ENCODE results near the gene MAML2. TPM values are rescaled to one million over a fixed set of nuclear protein-coding genes. Genes with fewer than 3 reads are reported as not detected.

MAML2 gene
- total and polyA plus RNA-seq, 4 donors: 0.56 to 2.1 (median 1.4) TPM

DNA sequence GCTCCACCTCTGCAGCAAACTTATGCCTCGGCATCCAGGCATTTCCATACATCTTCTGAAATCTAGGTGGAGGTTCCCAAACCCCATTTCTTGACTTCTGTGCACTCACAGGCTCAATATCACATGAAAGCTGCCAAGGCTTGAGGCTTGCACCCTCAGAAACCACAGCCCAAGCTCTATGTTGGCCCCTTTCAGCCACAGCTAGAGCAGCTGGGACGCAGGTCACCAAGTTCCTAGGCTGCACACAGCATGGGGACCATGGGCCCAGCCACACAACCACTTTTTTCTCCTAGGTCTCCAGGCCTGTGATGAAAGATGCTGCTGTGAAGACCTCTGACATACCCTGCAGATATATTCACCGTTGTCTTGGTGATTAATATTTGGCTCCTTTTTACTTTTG lies 394.4 kb downstream of the MAML2 start:
- no peaks in the 10 kb centered on the region for H3K4me1 ChIP-seq (ENCODE audit: control insufficient read depth in 4 of 4, insufficient read depth in 4 of 4, low read length in 3 of 4)
- no peak overlapping the region for H3K4me3 ChIP-seq (ENCODE audit: low read depth in 1 of 3, low read length in 3 of 3)
- DNase-seq (ENCODE audit: low spot score): no peak
- H3K36me3 ChIP-seq (ENCODE audit: control insufficient read depth in 4 of 4, insufficient read depth in 3 of 4, low read depth in 1 of 4, low read length in 3 of 4): no peaks in the 10 kb centered on the region
- peaks cover 0 to 8% (median under 1%) of the 10 kb centered on the region in 4 donors for H3K9me3 ChIP-seq (ENCODE audit: control insufficient read depth in 4 of 4, low read length in 3 of 4)
- WGBS: 68% methylated on average over 3 of the region's 3 CpGs
- H3K27ac ChIP-seq (ENCODE audit: low read depth in 1 of 2, low read length in 2 of 2): no peak overlapping the region
- H3K27me3 ChIP-seq (ENCODE audit: control insufficient read depth in 4 of 4, insufficient read depth in 4 of 4, low read length in 3 of 4): no peaks in the 10 kb centered on the region
- H3K9ac ChIP-seq (ENCODE audit: low read depth in 1 of 2, low read length in 2 of 2): no peak overlapping the region
- TF ChIP-seq FOXA2 (IDR thresholded peaks at IDR 0.05) (no peak), TAF1 (conservative IDR thresholded peaks at IDR 0.05) (no peak), RXRA (IDR thresholded peaks at IDR 0.05) (no peak), JUND (IDR thresholded peaks at IDR 0.05) (no peak), NR2F2 (IDR thresholded peaks at IDR 0.05) (no peak), YY1 (IDR thresholded peaks at IDR 0.05) (no peak), RAD21 (IDR thresholded peaks at IDR 0.05) (no peak), FOXA1 (IDR thresholded peaks at IDR 0.05) (no peak)
- TF ChIP-seq, protein P1, sequence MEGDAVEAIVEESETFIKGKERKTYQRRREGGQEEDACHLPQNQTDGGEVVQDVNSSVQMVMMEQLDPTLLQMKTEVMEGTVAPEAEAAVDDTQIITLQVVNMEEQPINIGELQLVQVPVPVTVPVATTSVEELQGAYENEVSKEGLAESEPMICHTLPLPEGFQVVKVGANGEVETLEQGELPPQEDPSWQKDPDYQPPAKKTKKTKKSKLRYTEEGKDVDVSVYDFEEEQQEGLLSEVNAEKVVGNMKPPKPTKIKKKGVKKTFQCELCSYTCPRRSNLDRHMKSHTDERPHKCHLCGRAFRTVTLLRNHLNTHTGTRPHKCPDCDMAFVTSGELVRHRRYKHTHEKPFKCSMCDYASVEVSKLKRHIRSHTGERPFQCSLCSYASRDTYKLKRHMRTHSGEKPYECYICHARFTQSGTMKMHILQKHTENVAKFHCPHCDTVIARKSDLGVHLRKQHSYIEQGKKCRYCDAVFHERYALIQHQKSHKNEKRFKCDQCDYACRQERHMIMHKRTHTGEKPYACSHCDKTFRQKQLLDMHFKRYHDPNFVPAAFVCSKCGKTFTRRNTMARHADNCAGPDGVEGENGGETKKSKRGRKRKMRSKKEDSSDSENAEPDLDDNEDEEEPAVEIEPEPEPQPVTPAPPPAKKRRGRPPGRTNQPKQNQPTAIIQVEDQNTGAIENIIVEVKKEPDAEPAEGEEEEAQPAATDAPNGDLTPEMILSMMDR (IDR thresholded peaks at IDR 0.05; ENCODE audit: low read depth, low read length, missing input control): no peak
- TF ChIP-seq, protein P2, sequence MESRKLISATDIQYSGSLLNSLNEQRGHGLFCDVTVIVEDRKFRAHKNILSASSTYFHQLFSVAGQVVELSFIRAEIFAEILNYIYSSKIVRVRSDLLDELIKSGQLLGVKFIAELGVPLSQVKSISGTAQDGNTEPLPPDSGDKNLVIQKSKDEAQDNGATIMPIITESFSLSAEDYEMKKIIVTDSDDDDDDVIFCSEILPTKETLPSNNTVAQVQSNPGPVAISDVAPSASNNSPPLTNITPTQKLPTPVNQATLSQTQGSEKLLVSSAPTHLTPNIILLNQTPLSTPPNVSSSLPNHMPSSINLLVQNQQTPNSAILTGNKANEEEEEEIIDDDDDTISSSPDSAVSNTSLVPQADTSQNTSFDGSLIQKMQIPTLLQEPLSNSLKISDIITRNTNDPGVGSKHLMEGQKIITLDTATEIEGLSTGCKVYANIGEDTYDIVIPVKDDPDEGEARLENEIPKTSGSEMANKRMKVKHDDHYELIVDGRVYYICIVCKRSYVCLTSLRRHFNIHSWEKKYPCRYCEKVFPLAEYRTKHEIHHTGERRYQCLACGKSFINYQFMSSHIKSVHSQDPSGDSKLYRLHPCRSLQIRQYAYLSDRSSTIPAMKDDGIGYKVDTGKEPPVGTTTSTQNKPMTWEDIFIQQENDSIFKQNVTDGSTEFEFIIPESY (IDR thresholded peaks at IDR 0.05): no peak

DNA sequence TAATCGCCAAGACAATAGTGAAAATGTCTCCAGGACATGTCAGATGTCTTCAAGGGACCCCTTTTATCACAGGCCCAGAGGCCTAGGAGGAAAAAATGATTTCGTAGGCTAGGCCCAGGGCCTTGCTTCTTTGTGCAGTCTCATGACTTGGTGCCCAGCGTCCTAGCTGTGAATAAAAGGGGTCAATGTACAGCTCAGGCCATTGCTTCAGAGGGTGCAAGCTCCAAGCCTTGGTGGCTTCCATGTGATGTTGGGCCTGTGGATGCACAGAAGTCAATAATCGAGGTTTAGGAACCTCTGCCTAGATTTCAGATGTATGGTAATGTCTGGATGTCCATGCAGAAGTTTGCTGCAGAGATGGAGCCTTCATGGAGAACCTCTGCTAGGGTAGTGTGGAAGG lies 398.4 kb downstream of the MAML2 start:
- H3K9me3 ChIP-seq (ENCODE audit: control insufficient read depth in 4 of 4, low read length in 3 of 4): peaks cover 0 to 8% (median under 1%) of the 10 kb centered on the region in 4 donors
- no peaks in the 10 kb centered on the region for H3K36me3 ChIP-seq (ENCODE audit: control insufficient read depth in 4 of 4, insufficient read depth in 3 of 4, low read depth in 1 of 4, low read length in 3 of 4)
- no peak overlapping the region for H3K4me3 ChIP-seq (ENCODE audit: low read depth in 1 of 3, low read length in 3 of 3)
- H3K4me1 ChIP-seq (ENCODE audit: control insufficient read depth in 4 of 4, insufficient read depth in 4 of 4, low read length in 3 of 4): no peaks in the 10 kb centered on the region
- DNase-seq (ENCODE audit: low spot score): no peak
- WGBS: 68% methylated on average over 4 of the region's 4 CpGs
- H3K27ac ChIP-seq (ENCODE audit: low read depth in 1 of 2, low read length in 2 of 2): no peak overlapping the region
- TF ChIP-seq YY1 (IDR thresholded peaks at IDR 0.05) (no peak), RXRA (IDR thresholded peaks at IDR 0.05) (no peak), NR2F2 (IDR thresholded peaks at IDR 0.05) (no peak), FOXA2 (IDR thresholded peaks at IDR 0.05) (no peak), HNF4A (conservative IDR thresholded peaks at IDR 0.05) (no peak), GABPA (IDR thresholded peaks at IDR 0.05 in 1 of 2, conservative IDR thresholded peaks at IDR 0.05 in 1 of 2) (no peak), FOXA1 (IDR thresholded peaks at IDR 0.05) (no peak), JUND (IDR thresholded peaks at IDR 0.05) (no peak), HNF4G (IDR thresholded peaks at IDR 0.05) (no peak), EGR1 (IDR thresholded peaks at IDR 0.05; ENCODE audit: low read depth in 2 of 2) (no peak), SP1 (IDR thresholded peaks at IDR 0.05) (no peak)
- TF ChIP-seq, protein P3, sequence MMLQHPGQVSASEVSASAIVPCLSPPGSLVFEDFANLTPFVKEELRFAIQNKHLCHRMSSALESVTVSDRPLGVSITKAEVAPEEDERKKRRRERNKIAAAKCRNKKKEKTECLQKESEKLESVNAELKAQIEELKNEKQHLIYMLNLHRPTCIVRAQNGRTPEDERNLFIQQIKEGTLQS (IDR thresholded peaks at IDR 0.05): no peak
- TF ChIP-seq, protein P2 (IDR thresholded peaks at IDR 0.05): no peak
- TF ChIP-seq, protein P4, sequence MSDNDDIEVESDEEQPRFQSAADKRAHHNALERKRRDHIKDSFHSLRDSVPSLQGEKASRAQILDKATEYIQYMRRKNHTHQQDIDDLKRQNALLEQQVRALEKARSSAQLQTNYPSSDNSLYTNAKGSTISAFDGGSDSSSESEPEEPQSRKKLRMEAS (IDR thresholded peaks at IDR 0.05): no peak
- TF ChIP-seq, protein P1 (IDR thresholded peaks at IDR 0.05; ENCODE audit: low read depth, low read length, missing input control): no peak
- TF ChIP-seq, protein P5, sequence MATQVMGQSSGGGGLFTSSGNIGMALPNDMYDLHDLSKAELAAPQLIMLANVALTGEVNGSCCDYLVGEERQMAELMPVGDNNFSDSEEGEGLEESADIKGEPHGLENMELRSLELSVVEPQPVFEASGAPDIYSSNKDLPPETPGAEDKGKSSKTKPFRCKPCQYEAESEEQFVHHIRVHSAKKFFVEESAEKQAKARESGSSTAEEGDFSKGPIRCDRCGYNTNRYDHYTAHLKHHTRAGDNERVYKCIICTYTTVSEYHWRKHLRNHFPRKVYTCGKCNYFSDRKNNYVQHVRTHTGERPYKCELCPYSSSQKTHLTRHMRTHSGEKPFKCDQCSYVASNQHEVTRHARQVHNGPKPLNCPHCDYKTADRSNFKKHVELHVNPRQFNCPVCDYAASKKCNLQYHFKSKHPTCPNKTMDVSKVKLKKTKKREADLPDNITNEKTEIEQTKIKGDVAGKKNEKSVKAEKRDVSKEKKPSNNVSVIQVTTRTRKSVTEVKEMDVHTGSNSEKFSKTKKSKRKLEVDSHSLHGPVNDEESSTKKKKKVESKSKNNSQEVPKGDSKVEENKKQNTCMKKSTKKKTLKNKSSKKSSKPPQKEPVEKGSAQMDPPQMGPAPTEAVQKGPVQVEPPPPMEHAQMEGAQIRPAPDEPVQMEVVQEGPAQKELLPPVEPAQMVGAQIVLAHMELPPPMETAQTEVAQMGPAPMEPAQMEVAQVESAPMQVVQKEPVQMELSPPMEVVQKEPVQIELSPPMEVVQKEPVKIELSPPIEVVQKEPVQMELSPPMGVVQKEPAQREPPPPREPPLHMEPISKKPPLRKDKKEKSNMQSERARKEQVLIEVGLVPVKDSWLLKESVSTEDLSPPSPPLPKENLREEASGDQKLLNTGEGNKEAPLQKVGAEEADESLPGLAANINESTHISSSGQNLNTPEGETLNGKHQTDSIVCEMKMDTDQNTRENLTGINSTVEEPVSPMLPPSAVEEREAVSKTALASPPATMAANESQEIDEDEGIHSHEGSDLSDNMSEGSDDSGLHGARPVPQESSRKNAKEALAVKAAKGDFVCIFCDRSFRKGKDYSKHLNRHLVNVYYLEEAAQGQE (IDR thresholded peaks at IDR 0.05): no peak
- H3K9ac ChIP-seq (ENCODE audit: low read depth in 1 of 2, low read length in 2 of 2): no peak overlapping the region
- H3K27me3 ChIP-seq (ENCODE audit: control insufficient read depth in 4 of 4, insufficient read depth in 4 of 4, low read length in 3 of 4): no peaks in the 10 kb centered on the region

All from liver (tissue), 9 donors.